GM12878 (cell line): ENCODE measurements around the gene ZBTB34.

Source experiments
- CHD1 ChIP-seq: IDR thresholded peaks from 2 replicates; pipeline ENCODE4 v1.6.1; 2012; ENCODE audit warnings: low read depth, low read length, improper control_type of control experiment
- EZH2 ChIP-seq: IDR thresholded peaks from 2 replicates; pipeline ENCODE4 v1.6.1; 2012; ENCODE audit warnings: low read depth, mild to moderate bottlenecking, control low read depth, inconsistent platforms, low read length, borderline replicate concordance; ENCODE audit not compliant: control insufficient read depth
- KDM1A ChIP-seq: fragments of 200-600 bp; sonication (generic); IDR thresholded peaks from 2 replicates; pipeline ENCODE4 v1.6.1; 2016; ENCODE audit warnings: borderline replicate concordance
- PAX8 ChIP-seq: fragments of 450-650 bp; IDR thresholded peaks from 2 replicates; pipeline ENCODE4 v1.6.1; 2017; ENCODE audit warnings: mild to moderate bottlenecking, moderate library complexity
- RAD21 ChIP-seq: IDR thresholded peaks from 2 replicates; pipeline ENCODE4 v1.6.1; 2011; ENCODE audit warnings: mild to moderate bottlenecking, low read depth, low read length, moderate library complexity; ENCODE audit not compliant: insufficient read depth
- SMC3 ChIP-seq: IDR thresholded peaks from 2 replicates; pipeline ENCODE4 v1.6.1; 2011; ENCODE audit warnings: low read length, improper control_type of control experiment, borderline replicate concordance
- TCF12 ChIP-seq: IDR thresholded peaks from 2 replicates; pipeline ENCODE4 v1.6.1; 2011; ENCODE audit warnings: low read depth, mild to moderate bottlenecking, low read length
- YY1 ChIP-seq: IDR thresholded peaks from 2 replicates; pipeline ENCODE4 v1.6.1; 2011; ENCODE audit warnings: low read depth, mild to moderate bottlenecking, low read length
- TF ChIP-seq, protein P1 (sequence below): IDR thresholded peaks from 2 replicates; pipeline ENCODE4 v1.6.1; 2012; ENCODE audit warnings: low read depth, low read length, improper control_type of control experiment
- TF ChIP-seq, protein P2 (sequence below): IDR thresholded peaks from 2 replicates; pipeline ENCODE4 v1.6.1; 2012; ENCODE audit warnings: improper control_type of control experiment, low read depth, low read length; ENCODE audit not compliant: insufficient replicate concordance
- TF ChIP-seq, protein P3 (sequence below), 3 experiments: IDR thresholded peaks in 2 of 3; conservative IDR thresholded peaks in 1 of 3; 2 replicates each; pipeline ENCODE4 v1.5.1; 2011; ENCODE audit warnings: low read depth in 3 of 3, low read length in 3 of 3, mild to moderate bottlenecking in 3 of 3, control low read depth in 2 of 3, moderate library complexity in 2 of 3, inconsistent platforms in 1 of 3, mixed read lengths in 1 of 3; ENCODE audit not compliant: control insufficient read depth in 2 of 3, insufficient read depth in 1 of 3; ENCODE audit errors: extremely low read depth in 1 of 3

DNA sequence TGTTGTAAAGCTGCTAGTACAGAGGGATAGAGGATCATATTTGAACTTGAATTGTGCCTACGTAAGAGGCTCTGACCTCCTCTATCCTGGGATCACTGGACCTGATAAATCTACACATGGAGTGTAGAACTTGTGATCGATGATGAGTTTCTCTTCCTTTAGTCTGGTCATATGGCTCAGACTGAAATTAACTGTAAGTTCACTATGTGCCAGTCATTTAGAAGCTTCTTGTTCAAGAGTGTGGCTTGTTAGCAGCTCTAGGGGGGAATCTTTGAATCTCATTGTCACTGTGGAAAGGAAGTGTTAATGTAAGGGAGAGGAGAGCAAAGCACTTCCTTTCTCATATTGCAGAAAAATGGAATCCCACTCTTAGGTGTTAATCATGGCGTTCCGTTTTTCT lies 12.1 kb downstream of the ZBTB34 start:
- TF ChIP-seq, protein P1, sequence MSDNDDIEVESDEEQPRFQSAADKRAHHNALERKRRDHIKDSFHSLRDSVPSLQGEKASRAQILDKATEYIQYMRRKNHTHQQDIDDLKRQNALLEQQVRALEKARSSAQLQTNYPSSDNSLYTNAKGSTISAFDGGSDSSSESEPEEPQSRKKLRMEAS, result no peak
- no peak for TF ChIP-seq PAX8
- TF ChIP-seq SMC3, result no peak
- TF ChIP-seq RAD21, result no peak
- TF ChIP-seq EZH2, result no peak
- no peak for TF ChIP-seq TCF12
- TF ChIP-seq, protein P2, sequence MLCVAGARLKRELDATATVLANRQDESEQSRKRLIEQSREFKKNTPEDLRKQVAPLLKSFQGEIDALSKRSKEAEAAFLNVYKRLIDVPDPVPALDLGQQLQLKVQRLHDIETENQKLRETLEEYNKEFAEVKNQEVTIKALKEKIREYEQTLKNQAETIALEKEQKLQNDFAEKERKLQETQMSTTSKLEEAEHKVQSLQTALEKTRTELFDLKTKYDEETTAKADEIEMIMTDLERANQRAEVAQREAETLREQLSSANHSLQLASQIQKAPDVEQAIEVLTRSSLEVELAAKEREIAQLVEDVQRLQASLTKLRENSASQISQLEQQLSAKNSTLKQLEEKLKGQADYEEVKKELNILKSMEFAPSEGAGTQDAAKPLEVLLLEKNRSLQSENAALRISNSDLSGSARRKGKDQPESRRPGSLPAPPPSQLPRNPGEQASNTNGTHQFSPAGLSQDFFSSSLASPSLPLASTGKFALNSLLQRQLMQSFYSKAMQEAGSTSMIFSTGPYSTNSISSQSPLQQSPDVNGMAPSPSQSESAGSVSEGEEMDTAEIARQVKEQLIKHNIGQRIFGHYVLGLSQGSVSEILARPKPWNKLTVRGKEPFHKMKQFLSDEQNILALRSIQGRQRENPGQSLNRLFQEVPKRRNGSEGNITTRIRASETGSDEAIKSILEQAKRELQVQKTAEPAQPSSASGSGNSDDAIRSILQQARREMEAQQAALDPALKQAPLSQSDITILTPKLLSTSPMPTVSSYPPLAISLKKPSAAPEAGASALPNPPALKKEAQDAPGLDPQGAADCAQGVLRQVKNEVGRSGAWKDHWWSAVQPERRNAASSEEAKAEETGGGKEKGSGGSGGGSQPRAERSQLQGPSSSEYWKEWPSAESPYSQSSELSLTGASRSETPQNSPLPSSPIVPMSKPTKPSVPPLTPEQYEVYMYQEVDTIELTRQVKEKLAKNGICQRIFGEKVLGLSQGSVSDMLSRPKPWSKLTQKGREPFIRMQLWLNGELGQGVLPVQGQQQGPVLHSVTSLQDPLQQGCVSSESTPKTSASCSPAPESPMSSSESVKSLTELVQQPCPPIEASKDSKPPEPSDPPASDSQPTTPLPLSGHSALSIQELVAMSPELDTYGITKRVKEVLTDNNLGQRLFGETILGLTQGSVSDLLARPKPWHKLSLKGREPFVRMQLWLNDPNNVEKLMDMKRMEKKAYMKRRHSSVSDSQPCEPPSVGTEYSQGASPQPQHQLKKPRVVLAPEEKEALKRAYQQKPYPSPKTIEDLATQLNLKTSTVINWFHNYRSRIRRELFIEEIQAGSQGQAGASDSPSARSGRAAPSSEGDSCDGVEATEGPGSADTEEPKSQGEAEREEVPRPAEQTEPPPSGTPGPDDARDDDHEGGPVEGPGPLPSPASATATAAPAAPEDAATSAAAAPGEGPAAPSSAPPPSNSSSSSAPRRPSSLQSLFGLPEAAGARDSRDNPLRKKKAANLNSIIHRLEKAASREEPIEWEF, result no peak
- TF ChIP-seq CHD1, result no peak
- TF ChIP-seq, protein P3, sequence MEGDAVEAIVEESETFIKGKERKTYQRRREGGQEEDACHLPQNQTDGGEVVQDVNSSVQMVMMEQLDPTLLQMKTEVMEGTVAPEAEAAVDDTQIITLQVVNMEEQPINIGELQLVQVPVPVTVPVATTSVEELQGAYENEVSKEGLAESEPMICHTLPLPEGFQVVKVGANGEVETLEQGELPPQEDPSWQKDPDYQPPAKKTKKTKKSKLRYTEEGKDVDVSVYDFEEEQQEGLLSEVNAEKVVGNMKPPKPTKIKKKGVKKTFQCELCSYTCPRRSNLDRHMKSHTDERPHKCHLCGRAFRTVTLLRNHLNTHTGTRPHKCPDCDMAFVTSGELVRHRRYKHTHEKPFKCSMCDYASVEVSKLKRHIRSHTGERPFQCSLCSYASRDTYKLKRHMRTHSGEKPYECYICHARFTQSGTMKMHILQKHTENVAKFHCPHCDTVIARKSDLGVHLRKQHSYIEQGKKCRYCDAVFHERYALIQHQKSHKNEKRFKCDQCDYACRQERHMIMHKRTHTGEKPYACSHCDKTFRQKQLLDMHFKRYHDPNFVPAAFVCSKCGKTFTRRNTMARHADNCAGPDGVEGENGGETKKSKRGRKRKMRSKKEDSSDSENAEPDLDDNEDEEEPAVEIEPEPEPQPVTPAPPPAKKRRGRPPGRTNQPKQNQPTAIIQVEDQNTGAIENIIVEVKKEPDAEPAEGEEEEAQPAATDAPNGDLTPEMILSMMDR (IDR thresholded peaks at IDR 0.05 in 2 of 3, conservative IDR thresholded peaks at IDR 0.05 in 1 of 3; ENCODE audit: control insufficient read depth in 2 of 3, extremely low read depth in 1 of 3, insufficient read depth in 1 of 3, low read depth in 3 of 3, low read length in 3 of 3), result no peak
- TF ChIP-seq KDM1A, result no peak
- no peak for TF ChIP-seq YY1
